ENCODE measurements around the gene APMAP.

DNA sequence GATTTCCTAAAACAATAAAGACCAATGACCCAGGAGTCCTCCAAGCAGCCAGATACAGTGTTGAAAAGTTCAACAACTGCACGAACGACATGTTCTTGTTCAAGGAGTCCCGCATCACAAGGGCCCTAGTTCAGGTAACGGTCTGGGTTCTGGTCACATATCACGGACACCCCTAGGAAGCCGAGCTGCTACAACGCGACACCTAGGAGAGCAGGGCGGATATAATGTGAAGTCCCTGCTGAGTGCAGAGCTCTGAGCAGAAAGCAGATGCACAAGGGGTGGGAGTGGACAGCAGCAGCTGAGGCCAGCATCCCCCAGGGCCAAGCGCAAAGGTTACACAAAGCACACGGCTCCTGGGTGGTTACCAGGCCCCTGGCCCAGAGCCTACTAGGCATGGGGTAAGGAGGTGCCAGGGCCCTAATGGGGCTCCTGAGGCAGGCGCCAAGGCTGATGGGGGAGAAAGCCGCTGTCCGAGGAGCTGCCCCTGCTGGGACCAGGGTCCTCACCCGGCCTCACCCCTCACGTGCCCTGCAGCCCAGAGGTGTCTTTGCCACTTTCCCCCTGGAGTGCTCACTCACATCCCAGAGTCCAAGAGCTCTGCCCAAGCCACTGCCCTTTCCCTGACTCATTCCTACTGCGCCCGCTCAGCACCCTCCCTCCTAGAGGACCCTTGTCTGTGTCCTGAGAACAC is 35.1 kb downstream of the APMAP start:
- TF ChIP-seq, protein P1, sequence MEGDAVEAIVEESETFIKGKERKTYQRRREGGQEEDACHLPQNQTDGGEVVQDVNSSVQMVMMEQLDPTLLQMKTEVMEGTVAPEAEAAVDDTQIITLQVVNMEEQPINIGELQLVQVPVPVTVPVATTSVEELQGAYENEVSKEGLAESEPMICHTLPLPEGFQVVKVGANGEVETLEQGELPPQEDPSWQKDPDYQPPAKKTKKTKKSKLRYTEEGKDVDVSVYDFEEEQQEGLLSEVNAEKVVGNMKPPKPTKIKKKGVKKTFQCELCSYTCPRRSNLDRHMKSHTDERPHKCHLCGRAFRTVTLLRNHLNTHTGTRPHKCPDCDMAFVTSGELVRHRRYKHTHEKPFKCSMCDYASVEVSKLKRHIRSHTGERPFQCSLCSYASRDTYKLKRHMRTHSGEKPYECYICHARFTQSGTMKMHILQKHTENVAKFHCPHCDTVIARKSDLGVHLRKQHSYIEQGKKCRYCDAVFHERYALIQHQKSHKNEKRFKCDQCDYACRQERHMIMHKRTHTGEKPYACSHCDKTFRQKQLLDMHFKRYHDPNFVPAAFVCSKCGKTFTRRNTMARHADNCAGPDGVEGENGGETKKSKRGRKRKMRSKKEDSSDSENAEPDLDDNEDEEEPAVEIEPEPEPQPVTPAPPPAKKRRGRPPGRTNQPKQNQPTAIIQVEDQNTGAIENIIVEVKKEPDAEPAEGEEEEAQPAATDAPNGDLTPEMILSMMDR (IDR thresholded peaks at IDR 0.05; ENCODE audit: low read depth, low read length, missing input control): no peak
- TF ChIP-seq RXRA (IDR thresholded peaks at IDR 0.05) (no peak), JUND (IDR thresholded peaks at IDR 0.05) (no peak), FOXA1 (IDR thresholded peaks at IDR 0.05) (no peak), YY1 (IDR thresholded peaks at IDR 0.05) (no peak), TAF1 (conservative IDR thresholded peaks at IDR 0.05) (no peak)
- TF ChIP-seq, protein P2, sequence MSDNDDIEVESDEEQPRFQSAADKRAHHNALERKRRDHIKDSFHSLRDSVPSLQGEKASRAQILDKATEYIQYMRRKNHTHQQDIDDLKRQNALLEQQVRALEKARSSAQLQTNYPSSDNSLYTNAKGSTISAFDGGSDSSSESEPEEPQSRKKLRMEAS (IDR thresholded peaks at IDR 0.05): no peak

Measured in liver (tissue), 3 donors.